C4-2B (cell line): ENCODE measurements around the gene GPC5.

ENCODE experiments used
- ZFX ChIP-seq: fragments of 450-650 bp; IDR thresholded peaks from 2 replicates; pipeline ENCODE4 v1.6.1; 2017
- TF ChIP-seq, protein P1 (sequence below): fragments of 450-650 bp; conservative IDR thresholded peaks from 2 replicates; pipeline ENCODE4 v1.5.1; 2017; ENCODE audit warnings: mild to moderate bottlenecking

DNA sequence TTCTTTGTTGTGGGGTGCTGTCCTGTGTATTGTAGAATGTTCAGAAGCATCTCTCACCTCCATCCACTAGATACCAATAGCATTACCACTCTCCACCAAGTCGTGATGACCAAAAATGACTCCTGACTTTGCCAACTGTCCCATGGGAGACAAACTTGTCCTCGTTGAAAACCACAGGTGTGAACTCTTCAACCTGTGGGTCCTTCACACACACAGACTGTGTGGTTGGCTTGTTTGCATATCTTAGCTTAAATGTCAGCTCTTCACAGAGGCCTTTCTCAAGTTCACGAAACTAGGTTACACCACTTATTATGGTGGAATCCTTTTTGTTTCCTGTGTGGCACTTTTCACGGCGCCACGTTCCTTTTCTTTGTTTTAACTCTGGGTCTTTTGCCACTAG lies 6.8 kb downstream of the GPC5 start:
- TF ChIP-seq, protein P1, sequence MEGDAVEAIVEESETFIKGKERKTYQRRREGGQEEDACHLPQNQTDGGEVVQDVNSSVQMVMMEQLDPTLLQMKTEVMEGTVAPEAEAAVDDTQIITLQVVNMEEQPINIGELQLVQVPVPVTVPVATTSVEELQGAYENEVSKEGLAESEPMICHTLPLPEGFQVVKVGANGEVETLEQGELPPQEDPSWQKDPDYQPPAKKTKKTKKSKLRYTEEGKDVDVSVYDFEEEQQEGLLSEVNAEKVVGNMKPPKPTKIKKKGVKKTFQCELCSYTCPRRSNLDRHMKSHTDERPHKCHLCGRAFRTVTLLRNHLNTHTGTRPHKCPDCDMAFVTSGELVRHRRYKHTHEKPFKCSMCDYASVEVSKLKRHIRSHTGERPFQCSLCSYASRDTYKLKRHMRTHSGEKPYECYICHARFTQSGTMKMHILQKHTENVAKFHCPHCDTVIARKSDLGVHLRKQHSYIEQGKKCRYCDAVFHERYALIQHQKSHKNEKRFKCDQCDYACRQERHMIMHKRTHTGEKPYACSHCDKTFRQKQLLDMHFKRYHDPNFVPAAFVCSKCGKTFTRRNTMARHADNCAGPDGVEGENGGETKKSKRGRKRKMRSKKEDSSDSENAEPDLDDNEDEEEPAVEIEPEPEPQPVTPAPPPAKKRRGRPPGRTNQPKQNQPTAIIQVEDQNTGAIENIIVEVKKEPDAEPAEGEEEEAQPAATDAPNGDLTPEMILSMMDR = no peak
- no peak for TF ChIP-seq ZFX
